Measurements from ENCODE around the gene KANK3.

The KANK3 gene

DNA sequence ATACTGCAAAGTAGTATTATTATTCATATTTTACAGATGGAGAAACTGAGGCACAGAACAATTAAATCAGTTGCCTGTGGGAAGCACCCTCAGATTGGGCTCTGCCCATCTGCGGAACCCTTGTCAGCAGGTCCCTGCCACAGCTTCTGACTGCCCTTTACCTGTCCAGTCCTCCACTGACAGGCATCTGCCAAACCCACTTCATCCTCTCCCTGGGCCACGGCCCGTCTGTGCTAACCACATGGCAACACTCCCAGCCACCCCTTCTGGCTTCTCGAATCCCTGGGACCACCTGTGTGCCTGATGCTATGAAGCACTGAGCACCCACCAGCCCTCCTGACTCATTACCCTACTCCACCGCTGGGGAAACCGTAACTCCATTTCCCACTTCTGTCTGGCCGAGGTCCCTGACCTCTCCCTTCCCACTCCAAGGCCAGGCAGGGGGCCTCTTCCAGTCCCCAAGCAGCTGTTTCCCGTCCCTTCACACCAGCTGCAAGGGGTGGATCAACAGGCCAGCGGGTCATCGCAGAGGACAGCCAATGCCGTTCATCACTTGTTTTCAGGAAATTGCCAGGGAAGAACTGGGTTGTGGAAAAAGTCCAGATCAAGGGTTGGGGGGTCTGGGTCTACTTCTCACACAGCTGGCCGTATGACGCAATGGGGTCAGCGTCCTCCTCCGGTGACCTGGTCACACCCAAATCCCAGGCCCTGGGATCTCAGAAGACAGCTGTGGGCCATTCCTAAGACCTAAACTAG lies 2.5 kb downstream of the KANK3 start:
- DNase-seq (ENCODE audit: low read depth, low spot score), result no peak

- DNase-seq (ENCODE audit: low read depth, low spot score), result no peak
These were observed 4.2 kb downstream of the KANK3 start for GRCh38 chr19:8338835-8339234.

- DNase-seq (ENCODE audit: low read depth, low spot score), result no peak
These were observed 5.3 kb downstream of the KANK3 start for GRCh38 chr19:8337728-8338127.

- no peak for DNase-seq (ENCODE audit: low read depth, low spot score)
These were observed 6.4 kb downstream of the KANK3 start for GRCh38 chr19:8336660-8337059.

DNA sequence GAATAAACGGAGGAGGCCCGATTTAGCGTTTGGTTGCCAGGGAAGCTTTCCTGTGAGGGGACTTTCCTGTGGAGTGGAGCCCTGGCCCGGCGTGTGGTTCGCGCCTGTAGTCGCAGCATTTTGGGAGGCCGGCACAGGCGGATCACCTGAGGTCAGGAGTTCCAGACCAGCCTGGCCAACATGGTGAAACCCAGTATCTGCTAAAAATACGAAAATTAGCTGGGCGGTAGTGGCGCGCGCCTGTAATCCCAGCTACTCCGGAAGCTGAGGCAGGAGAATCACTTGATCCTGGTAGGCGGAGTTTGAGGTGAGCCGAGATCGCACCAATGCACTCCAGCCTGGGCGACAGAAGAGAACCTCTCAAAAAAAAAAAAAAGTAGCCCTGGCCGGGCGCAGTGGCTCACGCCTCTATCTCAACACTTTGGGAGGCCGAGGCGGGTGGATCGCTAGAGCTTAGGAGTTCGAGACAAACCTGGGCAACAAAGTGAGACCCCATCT lies 6.9 kb downstream of the KANK3 start:
- DNase-seq (ENCODE audit: low read depth, low spot score), result no peak

DNA sequence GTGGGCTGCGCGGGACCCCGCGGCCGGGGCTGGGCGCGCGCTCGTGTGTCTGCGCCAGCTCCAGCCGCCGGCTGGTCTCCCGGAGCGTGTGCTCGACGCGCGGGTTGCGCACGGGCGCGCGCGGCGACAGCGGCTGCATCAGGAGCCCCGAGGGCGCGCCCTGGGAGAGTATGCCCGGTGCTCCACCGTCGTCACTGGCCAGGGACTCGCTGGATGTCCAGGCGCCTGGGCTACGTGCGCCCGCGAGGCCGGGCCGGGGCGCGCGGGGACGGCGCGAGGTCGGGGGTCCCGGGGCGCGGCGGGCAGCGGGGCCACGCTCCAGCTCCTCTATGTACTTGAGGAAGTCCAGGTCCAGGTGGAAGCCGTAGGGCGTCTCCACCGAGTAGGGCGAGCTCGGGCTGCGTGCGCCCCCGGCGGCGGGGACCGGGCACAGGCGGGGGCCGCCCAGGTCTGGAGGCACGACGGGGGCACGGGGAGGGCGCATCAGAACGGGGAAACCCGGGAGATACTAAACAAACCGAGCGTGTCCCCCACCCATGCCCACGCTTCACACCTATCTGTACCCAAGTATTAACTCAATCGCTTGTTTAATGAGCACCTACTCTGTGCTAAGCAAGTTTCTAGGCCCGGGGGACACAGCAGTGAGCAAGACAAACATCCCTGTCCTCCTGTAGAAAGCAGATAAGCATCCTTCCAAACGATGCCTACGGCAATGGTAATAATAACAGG lies 7.6 kb downstream of the KANK3 start:
- no peak for DNase-seq (ENCODE audit: low read depth, low spot score)

DNA sequence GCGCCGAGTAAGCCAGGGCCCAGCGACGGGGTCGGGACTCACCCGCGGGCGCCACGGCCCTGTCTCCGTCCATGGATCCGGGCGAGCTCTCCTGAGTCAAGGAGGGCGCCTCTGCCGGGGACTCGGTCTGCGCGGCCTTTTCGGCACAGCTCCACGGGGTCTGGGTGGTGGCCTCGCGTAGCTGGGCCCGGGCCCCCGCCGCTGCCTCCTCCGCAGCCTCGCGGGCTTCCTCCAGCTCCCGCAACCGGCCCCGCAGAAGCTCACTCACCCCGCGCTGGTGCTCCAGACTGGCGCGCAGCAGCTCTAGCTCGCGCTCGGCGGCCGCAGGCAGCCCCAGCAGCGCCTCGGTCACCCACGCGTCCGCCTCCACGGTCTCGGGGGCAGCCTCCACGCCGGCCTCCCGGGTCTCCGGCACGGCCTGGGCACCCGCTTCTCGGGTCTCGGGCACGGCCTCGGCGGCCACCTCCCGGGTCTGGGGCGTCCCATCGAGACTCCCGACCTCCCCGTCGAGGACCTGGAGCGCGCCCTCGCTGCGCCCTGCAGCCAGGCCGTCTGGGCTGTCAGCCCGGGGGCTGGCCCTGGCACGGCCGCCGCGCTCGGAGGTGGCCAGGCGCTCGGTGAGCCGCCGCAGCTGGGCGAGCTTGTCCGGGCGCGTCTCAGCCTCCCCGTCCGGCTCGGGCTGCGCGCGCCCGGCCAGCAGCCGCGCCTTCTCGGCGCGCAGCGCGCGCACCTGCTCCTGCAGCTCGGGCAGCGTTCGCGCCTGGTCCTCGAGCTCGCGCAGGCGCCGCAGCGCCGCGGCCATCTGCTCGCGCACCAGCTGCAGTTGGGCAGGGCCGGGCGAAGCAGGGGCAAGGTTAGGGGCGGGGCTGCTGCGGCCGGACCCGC lies 8.4 kb downstream of the KANK3 start:
- no peak for DNase-seq (ENCODE audit: low read depth, low spot score)

DNA sequence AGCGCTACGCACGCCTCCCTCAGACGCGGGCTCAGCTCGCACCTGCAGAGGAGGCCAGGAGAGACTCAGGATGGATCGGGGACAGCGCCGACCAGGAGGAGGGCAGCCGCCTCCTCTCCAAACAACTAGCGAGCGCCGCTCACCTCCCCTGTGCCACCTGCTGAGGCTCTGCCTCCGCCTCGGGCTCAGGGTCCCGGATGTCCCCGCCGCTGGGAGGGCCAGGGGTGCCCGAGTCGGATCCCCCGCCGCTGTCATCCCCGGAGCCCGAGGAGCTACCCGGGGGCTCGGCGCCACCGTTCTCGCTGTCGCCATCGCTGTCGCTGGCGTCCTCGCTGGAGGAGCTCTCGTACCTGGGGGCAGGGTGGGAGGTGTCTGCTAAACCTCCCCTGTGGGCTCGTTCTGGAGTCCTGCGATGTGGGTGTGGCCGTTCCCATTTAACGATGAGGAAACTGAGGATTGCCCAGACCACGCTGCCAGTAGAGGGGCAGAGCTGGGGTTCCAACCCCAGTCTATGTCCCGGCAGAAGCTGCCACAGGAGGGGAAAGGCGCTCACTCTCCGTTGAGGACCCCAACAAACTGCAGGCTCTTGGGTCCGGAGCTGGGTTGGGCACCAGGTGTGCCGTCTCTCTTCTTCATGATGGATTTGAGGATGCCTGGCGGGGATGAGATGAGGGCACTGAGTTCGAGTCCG lies 9.2 kb downstream of the KANK3 start:
- no peak for DNase-seq (ENCODE audit: low read depth, low spot score)

DNA sequence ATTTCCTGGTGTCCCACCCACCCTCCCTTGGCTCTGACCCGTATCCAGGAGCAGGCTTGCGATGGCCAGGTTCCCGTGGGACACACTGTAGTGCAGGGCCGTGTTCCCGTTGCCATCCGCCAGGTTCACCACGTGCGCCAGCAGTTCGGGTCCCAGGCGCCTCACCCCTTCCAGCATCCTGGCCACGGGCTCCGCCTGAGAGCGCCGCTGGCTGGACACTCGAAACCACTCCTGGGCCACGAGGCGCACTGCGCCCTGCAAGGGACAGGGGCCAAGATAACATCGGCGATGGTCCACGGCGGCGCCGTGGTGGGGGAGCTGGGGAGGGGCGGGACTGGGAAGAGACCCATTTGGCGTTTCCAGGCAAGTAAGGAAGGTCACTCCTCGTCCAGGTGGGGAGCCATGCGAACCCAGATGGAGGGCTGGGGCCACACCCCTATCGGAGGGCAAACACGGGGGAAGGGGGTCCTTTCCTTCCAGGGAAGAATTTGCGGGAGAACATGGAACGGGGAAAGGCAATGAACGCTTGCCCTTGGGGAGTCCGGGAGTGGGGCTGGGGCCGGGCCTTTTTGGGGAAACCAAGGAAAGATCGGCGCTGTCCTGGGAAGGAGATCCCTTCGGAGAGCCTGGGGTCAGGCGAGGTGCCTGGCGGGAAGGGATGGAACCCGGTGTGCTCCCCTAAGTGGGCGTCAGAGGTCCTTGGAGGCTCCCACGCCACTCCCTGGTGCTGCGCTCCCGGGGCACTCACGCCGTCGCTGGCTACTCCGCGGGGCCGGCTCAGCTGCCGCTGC lies 9.9 kb downstream of the KANK3 start:
- DNase-seq (ENCODE audit: low read depth, low spot score), result no peak

DNA sequence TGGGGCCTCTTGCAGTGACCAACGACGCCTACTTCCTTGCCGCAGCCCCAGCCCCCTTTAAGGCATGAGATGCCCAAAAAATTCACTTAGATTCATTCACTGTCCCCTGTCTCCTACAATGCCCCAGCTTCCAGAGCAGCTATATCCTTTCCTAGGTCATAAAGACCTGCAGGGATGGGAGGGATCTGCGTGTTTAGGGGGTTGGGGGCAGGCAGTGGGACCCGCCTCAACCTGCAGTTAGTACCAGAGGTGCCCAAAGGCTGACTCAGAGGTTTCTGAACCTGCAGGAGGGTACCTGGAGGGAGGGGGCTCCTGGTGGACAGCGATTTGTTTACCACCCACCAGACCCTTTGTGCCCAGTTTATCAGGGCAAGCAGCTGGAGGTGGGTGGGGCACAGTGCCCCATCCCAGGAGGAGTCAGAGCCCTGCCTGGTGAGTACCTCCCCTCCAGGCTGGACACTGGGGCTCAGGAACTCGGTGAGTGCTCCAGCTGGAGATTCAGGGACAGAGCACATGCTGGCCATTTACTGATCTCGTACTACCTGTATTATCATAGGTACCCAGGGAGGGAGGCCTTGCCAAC lies 11.7 kb downstream of the KANK3 start:
- DNase-seq (ENCODE audit: low read depth, low spot score), result no peak

DNA sequence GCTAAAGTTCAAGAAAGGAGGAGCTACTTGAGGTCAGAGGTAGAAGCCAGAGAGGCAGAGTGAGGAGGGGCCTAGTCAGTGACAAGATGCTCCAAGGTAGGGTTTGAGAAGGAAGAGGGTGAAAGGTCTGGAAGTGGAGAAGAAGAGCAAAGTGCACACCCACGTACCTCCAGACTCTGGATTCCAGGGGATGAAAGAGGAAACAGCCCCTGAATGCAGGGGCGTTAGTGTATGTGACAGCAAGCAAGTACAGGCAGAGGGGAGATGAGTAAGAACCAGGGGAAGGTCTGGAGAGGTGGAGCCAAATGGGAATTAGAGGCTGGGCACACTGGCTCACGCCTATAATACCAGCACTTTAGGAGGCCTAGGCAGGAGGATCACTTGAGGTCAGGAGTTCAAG lies 13.1 kb downstream of the KANK3 start:
- DNase-seq (ENCODE audit: low read depth, low spot score), result no peak

DNA sequence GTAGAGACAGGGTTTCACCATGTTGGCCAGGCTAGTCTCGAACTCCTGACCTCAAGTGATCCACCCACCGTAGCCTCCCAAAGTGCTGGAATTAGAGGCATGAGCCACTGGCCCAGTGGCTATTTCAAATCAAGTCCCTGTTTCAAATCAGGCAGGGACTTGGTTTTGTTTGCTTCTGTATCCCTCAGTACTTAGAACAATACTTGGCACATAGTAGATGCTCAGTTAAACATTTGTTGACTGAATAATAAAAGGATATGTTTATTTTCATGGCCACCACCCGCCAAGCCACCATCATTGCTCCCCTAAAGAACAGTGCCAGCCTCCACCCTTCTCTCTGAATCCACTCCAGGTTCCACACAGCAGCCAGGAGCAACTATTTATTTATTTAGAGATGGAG lies 17.6 kb downstream of the KANK3 start:
- DNase-seq (ENCODE audit: low read depth, low spot score), result no peak

DNA sequence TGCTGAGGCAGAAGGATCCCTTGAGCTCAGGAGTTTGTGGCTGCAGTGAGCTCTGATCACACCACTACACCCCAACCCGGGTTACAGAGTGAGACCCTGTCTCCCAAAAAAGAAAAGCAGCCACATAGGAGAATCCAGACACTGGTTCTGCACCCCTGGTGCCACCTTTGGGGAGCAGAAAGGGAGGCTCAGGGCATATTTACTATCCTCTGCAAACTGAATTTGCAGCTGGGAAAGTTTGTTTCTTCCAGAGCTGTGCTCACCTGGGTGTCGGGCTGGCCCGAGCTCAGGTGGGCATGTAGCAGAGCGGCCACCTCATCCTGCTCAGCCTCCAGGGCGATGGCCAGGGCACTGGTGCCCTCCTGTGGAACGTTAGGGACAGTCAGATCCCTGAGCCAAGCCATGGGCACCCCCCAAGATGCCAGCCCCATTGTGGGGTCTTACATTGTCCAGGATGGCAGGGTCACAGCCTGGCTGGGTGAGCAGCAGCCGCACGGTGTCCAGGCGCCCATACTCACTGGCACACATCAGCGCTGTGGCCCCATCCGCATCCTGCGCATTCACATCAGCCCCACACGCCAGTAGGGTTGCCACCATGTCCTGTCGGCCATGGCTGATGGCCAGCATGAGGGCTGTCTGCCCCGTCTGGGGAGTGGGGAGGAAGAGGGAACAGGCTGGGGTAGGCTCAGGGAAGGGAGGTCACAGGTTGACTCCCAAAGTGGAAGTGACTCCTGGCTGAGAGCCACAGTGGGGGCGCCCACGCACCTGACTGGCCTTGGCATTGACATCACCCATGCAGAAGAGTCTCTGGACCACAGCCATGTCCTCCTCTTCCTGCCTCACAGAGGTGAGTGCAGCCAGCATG lies 18.6 kb downstream of the KANK3 start:
- DNase-seq (ENCODE audit: low read depth, low spot score), result no peak

DNA sequence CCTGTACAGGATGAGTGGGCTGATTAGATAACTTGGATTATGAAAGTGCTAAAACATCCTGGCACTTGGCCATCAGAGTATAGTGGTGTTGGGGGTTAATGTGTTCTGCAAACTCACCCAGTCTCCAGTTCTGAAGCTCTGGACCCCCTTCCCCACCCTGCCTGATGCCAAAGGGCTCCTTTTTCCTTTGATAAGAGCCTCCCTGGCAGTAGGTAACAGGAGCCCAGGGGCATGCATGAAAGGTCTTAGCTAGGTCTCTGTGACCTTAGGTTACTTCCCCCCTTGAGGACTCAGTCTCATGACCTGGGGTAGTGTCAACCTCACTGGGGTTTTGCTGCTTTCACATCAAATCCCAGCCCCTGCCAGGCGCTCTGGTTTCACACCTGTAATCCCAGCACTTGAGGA lies 19.3 kb downstream of the KANK3 start:
- no peak for DNase-seq (ENCODE audit: low read depth, low spot score)

DNA sequence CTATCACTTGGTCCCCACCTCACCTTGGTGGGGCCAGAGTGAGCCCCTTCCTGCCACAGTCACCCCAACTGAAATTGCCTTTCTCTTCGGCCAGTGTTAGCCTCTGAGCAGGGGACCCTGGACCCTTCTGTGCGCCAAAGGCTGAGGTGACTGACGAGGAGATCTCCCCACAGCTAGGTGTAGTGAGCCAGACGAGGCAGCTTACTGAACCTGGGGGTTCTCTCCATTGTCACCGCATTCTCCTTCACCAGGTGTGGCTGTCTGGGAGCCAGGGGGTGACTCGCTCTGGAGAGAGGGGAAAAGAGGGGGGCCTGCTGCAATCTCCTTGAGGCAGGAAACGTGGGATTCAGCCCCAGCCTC lies 20.4 kb downstream of the KANK3 start:
- no peak for DNase-seq (ENCODE audit: low read depth, low spot score)

GRCh38 chr19:8321986-8322637 lies 20.9 kb downstream of the KANK3 start:
- no peak for DNase-seq (ENCODE audit: low read depth, low spot score)

DNA sequence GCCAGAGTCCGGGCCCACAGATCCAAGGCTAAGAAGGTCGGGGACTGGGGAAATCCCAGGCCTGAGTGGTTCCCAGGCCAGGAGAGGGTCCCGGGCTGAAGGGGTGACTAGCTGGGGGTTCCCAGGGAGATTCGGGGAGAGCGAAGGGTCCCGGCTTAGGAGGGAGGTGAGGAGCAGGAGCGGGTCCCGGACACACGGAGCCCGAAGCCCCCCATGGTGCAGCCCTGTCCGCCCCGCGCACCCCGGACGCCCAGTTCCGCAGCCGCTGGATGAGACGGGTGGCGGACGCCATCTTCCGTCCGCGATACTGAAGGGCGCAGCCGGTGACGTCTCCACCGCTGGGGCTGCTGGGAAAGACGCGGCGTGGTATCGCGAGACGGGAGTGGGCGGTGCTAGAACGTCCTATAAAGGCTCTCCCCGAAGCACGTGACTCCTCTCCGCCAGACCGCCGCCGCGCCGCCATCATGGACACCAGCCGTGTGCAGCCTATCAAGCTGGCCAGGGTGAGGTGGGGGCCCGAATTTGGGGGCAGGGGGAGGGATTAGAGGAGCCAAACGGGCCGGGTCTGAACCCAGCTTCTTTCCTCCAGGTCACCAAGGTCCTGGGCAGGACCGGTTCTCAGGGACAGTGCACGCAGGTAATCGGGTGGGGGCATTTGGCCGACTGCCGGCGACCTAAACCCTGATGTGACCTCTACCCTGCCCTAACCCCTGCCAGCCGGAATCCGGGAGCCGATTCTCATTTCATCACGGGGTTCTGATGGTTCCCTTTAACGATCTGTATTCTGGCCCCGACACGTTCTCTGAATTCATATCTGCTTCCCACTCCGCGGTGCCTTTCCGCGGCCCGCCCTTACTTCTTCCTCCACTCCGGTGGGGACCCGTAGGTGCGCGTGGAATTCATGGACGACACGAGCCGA lies 21.7 kb downstream of the KANK3 start, which contains the start of the genes NDUFA7 and RPS28:
Gene NDUFA7, minus strand, starts transcription at position 309 of the 919 bp plus-strand sequence. Its CDS starts 17 bp downstream, at position 292.
Gene RPS28, plus strand, starts transcription at position 430 of the 919 bp plus-strand sequence. Its CDS starts 35 bp downstream, at position 465.
- peak; percentile 95 for DNase-seq (ENCODE audit: low read depth, low spot score)

Measured in activated naive CD8-positive, alpha-beta T cell treated with anti-CD3 and anti-CD28 coated beads, Interleukin-2, amount 50 U/mL, for 16 hours (primary cell).